GM19099 (cell line): Measurements from ENCODE around the gene CDH13.

Experiments
- POLR2A ChIP-seq: IDR thresholded peaks from 3 replicates; pipeline ENCODE4 v1.6.1; 2011; ENCODE audit warnings: low read depth; ENCODE audit not compliant: insufficient read length; ENCODE audit errors: extremely low read depth

Gene CDH13

DNA sequence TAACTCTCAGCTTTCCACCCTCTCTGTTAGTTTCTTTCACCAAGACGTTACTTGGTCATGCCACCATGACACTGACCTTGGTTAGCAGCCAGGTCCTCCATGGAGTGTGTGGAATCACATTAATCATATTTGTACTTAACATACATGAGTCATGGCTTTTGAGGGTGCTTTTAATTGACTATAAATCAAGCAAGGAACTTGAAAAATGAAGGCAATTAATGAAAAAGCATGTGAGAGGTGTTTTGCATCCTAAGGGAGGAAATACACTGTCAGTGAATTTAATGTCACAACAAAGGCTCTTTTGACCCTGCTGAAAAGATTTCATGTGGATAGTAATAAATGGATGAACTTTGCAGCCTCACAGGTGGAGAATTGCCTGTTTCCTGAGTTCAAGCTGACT lies 240.7 kb downstream of the CDH13 start:
- TF ChIP-seq POLR2A = no peak

DNA sequence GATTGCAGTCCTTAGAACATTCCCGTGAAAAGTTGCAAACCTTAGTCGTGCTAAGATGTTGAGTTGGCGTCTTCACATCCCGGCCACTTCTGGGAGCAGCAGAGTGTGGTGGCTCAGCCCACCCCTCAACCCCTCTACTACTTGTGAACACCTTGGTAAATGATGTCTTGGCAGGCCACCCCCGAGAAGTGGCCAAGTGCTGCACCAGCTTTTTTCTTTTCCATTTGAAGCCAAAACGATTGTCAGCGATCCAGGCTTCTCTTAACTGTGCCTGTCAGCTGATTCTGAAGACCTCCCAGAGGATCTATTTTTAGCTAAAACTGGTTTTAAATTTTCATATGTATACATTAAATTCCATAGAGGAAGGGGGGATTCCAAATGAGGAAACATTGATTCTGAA lies 247.5 kb downstream of the CDH13 start:
- TF ChIP-seq POLR2A = no peak

DNA sequence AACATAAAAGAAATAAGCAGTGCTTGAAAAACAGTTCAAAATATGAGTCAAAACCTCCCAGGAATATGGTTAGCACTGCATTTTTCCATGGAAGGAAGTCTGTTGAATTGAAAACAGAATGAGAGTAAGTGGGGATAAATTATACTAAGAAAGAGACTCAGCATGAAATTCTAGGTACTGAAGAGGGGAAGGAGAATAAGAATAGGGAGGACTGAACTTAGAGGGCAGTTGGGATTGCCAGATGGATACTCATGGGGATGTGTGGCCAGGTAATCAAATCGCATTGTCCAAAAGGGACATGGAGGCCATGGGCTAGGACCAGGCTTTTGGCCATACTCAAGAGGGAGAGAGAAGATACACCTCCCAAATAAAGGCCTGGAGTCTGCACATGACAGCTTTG lies 247.9 kb downstream of the CDH13 start:
- TF ChIP-seq POLR2A = no peak

DNA sequence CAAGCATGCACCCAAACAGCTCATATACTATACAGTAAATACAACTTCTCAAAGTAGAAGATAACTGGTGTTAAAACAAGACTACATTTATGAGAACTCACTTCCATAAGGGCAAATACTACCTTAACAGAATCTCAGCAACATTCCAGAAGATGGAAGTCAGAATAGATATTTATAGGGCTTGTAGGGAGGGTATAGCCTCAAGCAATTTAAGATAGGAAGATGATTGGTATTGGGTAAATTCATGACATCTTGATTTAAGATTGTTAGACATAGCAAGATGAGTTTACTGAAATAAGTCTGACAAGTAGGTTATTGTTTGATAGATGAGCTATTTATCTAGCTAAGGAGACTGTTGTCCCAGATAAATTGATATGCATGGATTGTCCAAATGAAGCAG lies 250.2 kb downstream of the CDH13 start:
- TF ChIP-seq POLR2A = no peak

DNA sequence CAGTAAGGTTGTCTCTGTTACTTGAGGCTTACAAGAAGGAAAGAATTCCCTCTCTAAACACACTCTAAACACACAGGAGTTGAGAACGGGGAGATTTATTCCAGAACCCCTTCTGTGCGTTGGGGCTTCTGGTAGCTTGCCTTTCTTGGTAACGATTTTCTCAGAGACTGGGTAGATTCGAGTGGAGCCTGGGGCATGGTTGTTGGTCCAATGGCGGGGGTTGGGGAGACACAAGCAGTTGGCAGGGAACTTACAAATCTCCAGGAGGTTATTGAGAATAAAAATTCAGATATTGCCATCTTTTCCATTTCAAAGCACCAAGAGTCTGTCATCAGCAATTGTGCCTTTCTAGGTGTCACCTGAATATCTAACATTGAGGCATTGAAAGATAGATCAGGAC lies 251.7 kb downstream of the CDH13 start:
- no peak for TF ChIP-seq POLR2A

DNA sequence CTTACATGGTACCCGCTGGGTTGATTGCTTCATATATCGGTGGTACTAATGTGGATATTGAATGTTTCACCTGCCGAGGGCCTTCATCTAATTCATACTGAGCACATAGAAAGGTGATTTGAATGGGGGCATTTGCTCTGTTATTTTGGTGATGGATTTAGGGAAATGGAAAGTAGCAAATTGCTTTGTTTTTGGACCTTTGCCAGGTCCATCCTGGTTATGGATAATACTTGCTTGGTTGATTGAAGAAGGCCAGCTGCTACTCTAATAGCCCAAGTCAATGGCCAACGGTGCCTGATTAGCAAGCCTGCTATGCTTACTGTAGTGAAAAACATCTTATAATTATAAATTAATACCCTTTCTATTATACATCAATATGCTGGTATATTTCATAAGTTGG lies 253.6 kb downstream of the CDH13 start:
- TF ChIP-seq POLR2A = no peak

DNA sequence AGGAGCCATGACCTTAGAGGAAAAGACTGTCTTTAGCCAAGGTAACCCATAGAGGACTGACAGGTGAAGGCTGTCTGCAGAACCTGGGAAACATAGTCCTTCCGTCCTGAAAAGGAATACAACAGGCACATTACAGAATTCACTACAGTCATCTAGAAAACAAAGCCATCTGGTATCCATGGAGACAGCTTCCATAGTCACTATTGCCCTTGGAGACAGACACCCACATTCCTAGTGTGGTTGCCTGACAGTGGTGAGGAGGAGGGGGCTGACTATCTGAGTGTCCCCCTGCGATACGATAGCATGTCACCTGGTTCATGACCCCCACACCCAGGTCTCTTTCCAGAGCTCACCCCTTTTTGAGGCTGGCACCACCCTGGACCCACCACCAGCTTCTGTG lies 254.7 kb downstream of the CDH13 start:
- TF ChIP-seq POLR2A = no peak

DNA sequence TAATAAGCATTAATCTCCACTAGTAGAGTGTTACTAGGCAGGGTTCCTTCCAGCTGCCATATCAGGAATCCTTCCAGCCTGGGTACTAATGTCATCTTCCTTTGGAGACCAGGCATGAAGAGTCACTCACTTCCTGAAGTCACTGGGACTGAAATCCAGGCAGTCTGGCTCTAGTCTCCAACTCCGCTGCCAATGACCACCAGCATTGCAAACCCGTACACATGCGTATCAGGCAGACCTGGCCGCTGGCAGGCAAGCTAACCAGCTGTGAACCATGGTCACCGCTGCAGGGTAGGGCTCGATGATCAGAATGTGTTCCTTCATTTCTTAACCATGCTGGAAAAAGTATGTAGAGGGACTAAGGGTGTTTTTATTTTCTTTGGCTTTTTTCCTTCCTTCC lies 255.5 kb downstream of the CDH13 start:
- no peak for TF ChIP-seq POLR2A

DNA sequence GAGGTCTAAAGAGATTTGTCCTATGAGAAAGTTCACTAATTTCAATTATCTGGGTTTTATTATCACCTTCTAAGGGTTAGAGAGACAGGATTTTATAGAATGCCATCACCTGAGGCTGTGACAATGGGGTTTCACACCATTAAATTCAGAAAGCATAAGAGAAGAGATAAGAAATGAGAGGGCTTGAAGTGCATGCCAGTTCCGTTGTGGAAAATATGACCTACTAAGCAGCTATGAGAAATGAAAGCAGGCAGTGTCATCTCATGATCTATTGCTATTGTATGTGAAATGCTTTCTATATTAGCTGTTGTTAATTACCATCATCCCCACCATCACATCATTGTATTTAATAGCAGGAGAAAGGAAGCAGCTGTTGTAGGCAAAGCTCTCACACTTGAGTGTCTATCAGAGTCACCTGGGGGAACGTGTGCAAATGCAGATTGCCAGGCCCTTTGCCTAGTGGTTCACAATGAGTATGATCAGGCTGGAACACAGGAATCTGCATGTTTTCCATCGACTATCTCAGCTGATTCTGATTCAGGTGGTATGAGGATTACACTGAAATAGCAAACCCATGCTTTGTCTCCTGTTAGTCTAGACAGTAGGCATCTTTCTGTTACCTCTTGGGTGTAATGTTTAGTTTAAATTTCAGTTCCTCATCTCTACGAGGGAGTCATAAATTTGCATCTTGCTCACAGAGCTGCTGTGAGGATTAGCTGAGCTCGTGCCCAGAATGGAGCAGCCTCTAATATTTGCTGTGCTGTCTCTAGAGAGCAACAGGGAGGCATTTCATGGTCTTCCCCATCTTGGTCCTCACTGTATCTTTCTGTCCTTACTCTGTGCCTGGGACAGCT lies 256.4 kb downstream of the CDH13 start:
- TF ChIP-seq POLR2A = no peak

DNA sequence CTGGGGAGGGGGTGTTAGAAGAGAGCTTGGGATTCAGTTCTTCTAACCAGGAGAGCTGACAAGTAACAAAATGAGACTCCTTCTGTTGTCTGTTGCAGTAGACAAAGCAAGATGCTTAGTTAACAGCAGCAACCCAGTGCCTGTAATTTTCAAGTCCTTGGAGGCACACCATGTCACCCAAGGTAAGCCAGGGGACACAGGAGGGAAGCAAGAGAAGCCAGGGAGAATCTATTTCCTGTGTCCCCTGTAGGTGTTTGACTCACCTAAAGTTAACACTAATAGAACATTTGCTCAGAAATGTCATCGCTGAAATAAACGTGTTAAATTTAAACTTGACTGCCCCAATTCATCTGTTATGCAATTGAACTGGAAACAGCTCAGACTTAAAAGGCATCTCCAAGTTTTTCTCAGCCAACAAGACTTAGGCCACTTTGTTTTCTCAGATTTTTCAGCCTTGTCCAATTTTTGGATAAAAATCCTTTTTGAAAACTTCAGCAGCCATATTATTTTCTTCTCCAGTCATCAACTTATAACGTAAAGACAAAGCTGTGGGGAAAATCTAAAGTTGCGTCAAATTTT lies 257.6 kb downstream of the CDH13 start:
- no peak for TF ChIP-seq POLR2A

DNA sequence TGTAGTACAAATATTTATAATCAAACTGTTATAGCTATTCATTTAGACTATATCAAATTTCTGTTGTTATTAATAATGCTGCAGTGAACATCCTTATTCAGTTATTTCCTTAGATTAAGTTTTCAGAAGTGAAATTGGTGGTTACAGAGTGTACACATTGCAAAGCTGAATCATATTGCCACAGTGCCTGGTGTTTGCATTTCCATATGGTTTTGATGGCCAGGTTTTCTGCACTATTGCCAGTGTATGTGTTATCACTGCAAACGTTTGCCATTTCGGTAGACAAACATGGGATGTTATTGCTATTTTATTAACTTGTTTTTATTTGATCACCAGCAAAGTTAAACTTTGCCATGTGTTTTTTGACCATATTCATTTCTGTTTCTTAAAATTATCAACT lies 259.4 kb downstream of the CDH13 start:
- no peak for TF ChIP-seq POLR2A

DNA sequence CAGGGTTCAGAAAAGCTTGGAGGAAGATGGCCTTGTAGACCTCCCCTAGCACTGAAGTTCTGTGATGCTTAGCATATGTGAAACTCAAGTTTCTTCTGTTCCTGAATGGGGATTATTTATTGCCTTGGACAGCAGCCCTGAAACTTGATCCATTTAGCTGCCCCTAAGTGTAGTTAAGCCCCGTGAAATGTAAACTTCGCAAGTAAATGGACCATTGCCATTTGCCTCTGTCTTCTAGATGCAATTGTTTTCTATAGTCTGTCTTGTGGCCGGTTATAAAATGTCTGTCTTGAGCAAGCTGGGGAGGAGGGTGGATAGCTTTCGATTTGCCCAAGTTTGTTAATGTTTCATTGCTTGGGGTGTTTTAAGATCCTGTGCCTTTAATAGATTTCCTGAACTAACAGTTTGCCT lies 261.8 kb downstream of the CDH13 start:
- no peak for TF ChIP-seq POLR2A

DNA sequence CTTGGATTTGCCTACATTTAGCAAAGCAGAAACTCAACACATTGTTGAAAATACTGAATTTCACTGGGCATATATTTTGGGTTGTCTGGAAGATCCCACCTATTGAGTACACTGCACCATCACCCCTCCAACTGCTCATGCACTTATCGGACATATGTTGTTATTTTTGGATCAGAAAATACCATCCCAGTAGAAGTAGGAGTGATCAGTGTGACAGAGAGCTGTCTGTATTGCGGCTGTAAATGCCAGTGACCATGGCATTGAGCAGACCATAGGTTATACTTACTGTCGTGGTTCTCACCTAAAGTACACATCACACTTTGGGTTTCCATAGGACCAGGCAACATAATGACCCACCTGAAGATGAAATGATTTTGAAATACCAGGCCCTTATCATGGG lies 264.7 kb downstream of the CDH13 start:
- no peak for TF ChIP-seq POLR2A

DNA sequence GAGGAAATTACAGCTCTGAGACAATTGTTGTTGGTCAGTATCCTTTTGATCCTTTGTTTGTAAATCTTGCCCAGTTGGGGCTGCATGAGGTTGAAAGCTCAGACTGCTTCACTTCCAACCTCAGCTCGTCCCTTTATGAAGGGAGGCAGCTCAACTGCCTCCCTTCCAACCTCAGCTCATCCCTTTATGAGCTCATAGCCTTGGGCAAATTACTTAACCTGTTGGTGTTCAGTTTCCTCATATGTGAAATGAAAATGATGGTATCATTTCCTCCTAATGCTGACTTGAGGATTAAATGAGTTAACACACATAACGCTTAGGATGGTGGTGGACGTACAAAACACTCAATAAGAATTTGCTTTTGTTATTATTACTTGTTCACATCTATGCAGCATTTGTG lies 265.1 kb downstream of the CDH13 start:
- no peak for TF ChIP-seq POLR2A

DNA sequence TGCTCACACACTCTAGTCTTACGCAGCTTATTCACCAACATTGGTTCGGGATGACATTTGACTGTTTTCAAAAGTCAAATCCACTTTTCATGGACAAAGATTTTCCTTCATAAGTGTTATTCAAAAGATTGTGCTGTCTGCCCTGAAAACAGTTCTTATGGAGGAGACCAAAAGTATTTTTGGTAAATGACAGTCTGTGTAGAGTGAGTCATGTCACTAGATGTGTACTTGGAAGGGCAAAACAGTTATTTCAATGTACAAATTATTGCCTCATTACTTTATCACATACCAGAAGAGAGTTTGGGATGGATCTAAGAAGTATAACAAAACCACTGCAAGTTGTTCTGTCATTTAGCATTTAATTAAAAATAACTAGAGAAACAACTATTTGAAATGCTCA lies 265.6 kb downstream of the CDH13 start:
- no peak for TF ChIP-seq POLR2A

DNA sequence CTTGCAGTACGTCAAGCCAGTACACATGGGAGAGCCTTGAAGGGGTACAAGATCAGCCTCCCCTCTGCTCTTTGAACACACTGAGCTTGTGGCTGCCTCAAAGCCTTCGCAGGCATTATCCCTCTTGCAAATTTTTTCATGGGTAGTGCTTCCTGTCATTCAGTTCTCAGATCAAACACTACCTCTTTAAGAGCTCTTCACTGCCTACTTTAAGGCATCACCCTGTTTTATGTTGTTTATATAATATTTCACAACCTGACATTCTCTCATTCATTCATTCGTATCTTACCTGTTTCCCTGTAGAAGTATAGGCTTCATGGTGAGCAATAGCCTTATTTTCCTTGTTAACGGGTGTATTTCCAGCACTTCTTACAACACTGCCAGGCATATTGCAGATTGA lies 269.1 kb downstream of the CDH13 start:
- no peak for TF ChIP-seq POLR2A

DNA sequence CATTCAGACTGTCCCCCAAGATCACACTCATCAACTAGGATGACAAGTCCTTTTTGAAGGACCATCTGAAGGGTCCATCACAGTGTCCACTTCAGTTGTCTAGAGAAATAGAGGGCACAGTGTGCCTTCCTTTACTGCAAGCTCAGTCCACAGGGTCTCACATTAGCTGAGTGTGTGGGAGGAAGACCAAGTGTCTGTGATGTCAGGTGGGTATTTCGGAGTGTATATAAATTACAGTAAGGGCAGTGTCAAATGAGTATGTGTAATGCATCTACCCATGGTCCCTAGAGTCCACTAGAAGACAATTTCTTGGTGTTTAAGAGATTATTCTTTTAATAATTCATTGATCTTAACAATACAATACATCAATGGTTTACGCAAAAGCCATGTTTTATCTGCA lies 272.2 kb downstream of the CDH13 start:
- TF ChIP-seq POLR2A = no peak

DNA sequence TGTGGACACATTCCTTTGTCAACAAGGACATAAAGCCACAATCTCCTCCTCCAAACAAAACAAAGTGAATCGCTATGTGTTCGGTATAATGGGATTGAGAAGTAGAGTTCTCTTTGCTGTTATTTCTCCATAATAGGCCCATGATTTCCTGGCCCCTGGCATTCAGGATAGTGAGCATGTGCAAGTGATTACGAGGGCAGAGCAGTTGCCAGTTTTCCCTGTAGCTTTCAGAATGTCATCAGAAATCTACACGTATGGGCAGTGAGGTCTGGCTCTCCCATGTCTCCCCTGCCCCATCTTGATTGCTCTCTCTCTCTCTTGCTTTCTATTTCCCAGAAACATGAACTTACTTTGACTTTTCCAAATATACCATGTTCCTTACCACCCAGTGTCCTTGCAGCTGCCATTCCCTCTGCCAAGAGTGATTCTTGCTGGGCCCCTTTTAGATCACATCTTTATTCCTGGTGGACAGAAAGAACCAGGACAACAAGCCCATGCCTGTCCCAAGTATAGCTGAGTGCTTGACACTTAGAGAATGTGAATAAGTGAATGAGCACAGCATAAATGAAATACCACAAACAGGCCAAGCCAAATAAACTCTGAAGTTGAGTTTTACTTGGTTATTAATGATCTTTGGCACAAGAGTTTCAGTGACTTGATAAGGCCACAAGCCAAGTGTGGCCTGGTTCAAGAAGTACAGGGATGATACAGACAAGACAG lies 273.1 kb downstream of the CDH13 start:
- no peak for TF ChIP-seq POLR2A
